Measurements from ENCODE around the gene MYRF.

- TF ChIP-seq CTCF (conservative IDR thresholded peaks at IDR 0.05) (no peak), ZFX (IDR thresholded peaks at IDR 0.05) (no peak)
These were observed 44.9 kb upstream of the MYRF start for GRCh38 chr11:61707574-61707973.

All from C4-2B (cell line).